Cardiac fibroblast (primary cell): ENCODE data around the gene C1QA.

Experiments
- DNase-seq, 2 donors: peaks; one replicate each; pipeline versions ENCODE4 v3.0.0 to v3.0.0-alpha.2; 2010; ENCODE audit warnings: low read depth in 2 of 2
- H3K4me3 ChIP-seq, 2 donors: replicated peaks in 1 of 2; 1 replicate in 1 of 2; 2 replicates in 1 of 2; pipeline ENCODE4 v1.5.1; 2011; ENCODE audit warnings: low read depth in 2 of 2, low read length in 2 of 2, mild to moderate bottlenecking in 2 of 2, moderate library complexity in 1 of 2
- CTCF ChIP-seq: IDR thresholded peaks from one replicate; pipeline ENCODE4 v1.5.1; 2011; ENCODE audit warnings: low read depth, mild to moderate bottlenecking, low read length, inconsistent platforms

Gene C1QA

GRCh38 chr1:22643928-22644327 is 7.5 kb downstream of the C1QA start:
- H3K4me3 ChIP-seq = no peak overlapping the region
- DNase-seq = no peak
- TF ChIP-seq CTCF = no peak

GRCh38 chr1:22645931-22646330 is 9.5 kb downstream of the C1QA start:
- TF ChIP-seq CTCF = no peak
- no peak overlapping the region for H3K4me3 ChIP-seq
- no peak for DNase-seq

- peak; percentile 9 to 18 for DNase-seq
- TF ChIP-seq CTCF = no peak
- no peak overlapping the region for H3K4me3 ChIP-seq
These were observed 10.0 kb downstream of the C1QA start for GRCh38 chr1:22646384-22646783.

- no peak overlapping the region for H3K4me3 ChIP-seq
- TF ChIP-seq CTCF = no peak
- no peak for DNase-seq
These were observed 13.8 kb downstream of the C1QA start for GRCh38 chr1:22650089-22650693.

GRCh38 chr1:22651941-22652856 is 15.8 kb downstream of the C1QA start:
- no peak overlapping the region for H3K4me3 ChIP-seq
- no peak for TF ChIP-seq CTCF
- no peak for DNase-seq

GRCh38 chr1:22652881-22653316 is 16.5 kb downstream of the C1QA start, which contains the start of gene C1QB:
Gene C1QB, plus strand, starts transcription at chr1:22653236. Its CDS starts 6,227 bp downstream, at chr1:22659463.
- no peak within 1 kb of the TSS for H3K4me3 ChIP-seq
- TF ChIP-seq CTCF = no peak
- no peak for DNase-seq
